ENCODE data around the gene KRT15.

DNA sequence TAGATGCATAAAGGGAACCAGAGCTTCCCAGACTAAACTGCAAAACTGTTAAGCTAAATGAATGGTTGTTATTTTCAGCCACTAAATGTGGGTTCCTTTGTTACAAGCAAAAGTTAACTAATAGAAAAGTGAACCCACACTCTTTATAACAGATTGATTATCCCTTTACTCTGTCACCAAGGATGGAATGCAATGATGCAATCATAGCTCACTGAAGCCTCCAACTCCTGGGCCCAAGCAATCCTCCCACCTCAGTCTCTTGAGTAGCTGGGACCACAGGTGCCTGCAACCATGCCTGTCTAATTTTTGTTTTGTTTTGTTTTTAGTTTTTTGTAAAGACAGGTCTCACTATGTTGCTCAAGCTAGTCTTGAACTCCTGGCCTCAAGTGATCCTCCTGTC lies 46.6 kb upstream of the KRT15 start:
- TF ChIP-seq CBX8 (IDR thresholded peaks at IDR 0.05; ENCODE audit: borderline replicate concordance, low read depth, low read length) (no peak), EZH2 (IDR thresholded peaks at IDR 0.05; ENCODE audit: low read depth, low read length, severe bottlenecking) (no peak), EP300 (IDR thresholded peaks at IDR 0.05; ENCODE audit: borderline replicate concordance in 1 of 2, low read depth in 2 of 2, low read length in 2 of 2) (no peak), JUND (IDR thresholded peaks at IDR 0.05; ENCODE audit: low read length) (no peak), HDAC2 (IDR thresholded peaks at IDR 0.05; ENCODE audit: borderline replicate concordance in 1 of 2, low read depth in 2 of 2, low read length in 2 of 2) (no peak), GABPA (IDR thresholded peaks at IDR 0.05; ENCODE audit: borderline replicate concordance, insufficient read depth, low read length) (no peak)
- TF ChIP-seq, protein P1, sequence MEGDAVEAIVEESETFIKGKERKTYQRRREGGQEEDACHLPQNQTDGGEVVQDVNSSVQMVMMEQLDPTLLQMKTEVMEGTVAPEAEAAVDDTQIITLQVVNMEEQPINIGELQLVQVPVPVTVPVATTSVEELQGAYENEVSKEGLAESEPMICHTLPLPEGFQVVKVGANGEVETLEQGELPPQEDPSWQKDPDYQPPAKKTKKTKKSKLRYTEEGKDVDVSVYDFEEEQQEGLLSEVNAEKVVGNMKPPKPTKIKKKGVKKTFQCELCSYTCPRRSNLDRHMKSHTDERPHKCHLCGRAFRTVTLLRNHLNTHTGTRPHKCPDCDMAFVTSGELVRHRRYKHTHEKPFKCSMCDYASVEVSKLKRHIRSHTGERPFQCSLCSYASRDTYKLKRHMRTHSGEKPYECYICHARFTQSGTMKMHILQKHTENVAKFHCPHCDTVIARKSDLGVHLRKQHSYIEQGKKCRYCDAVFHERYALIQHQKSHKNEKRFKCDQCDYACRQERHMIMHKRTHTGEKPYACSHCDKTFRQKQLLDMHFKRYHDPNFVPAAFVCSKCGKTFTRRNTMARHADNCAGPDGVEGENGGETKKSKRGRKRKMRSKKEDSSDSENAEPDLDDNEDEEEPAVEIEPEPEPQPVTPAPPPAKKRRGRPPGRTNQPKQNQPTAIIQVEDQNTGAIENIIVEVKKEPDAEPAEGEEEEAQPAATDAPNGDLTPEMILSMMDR (IDR thresholded peaks at IDR 0.05; ENCODE audit: control extremely low read depth in 1 of 3, insufficient read depth in 1 of 3, low read depth in 1 of 3, low read length in 3 of 3): no peak
- TF ChIP-seq, protein P2, sequence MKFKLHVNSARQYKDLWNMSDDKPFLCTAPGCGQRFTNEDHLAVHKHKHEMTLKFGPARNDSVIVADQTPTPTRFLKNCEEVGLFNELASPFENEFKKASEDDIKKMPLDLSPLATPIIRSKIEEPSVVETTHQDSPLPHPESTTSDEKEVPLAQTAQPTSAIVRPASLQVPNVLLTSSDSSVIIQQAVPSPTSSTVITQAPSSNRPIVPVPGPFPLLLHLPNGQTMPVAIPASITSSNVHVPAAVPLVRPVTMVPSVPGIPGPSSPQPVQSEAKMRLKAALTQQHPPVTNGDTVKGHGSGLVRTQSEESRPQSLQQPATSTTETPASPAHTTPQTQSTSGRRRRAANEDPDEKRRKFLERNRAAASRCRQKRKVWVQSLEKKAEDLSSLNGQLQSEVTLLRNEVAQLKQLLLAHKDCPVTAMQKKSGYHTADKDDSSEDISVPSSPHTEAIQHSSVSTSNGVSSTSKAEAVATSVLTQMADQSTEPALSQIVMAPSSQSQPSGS (IDR thresholded peaks at IDR 0.05; ENCODE audit: low read length): no peak
- TF ChIP-seq, protein P3, sequence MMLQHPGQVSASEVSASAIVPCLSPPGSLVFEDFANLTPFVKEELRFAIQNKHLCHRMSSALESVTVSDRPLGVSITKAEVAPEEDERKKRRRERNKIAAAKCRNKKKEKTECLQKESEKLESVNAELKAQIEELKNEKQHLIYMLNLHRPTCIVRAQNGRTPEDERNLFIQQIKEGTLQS (IDR thresholded peaks at IDR 0.05; ENCODE audit: insufficient read depth, low read depth, low read length): no peak
